ENCODE results near the gene DNMT3A.

DNA sequence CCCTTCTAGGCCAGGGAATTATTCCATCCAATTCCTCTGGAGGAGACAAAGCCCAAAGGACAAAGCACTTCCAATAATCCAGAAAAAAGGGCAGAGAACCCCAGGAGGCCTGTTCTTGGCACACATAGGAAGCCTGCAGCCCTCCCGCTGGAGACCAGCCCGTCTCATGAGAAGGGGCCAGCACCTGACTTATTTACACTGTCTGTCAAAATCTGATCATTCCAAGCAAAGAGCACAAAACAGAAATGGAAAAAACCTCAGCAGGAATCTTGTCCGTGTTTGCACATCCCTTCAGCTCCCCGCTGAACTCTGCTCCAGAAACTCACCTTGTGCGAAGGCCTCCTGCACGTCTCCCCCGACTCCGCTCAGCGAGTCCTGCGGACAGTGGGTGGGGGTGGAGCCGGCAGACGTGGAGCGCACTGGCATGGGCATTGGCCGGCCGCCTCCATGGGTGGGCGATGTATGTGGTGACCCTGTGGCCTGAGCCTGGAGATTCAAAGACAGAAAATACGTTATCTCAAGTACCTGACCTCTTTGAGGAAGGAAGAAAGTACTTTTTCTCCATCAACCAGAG is 46.2 kb upstream of the DNMT3A start:
- TF ChIP-seq SPI1 (IDR thresholded peaks at IDR 0.05; ENCODE audit: low read depth, low read length) (no peak), POLR2AphosphoS5 (IDR thresholded peaks at IDR 0.05; ENCODE audit: low read depth, low read length) (no peak)

Measured in GM12891 (cell line).